H1 (cell line): ENCODE results near the gene NKD2. TPM values are rescaled to one million over a fixed set of nuclear protein-coding genes. Genes with fewer than 3 reads are reported as not detected.

Experiments used
- CTCF ChIA-PET: fragments of 300-600 bp; sonication (Branson Sonifier 250); formaldehyde crosslinking; loops from one replicate; lab custom pipeline; 2021; ENCODE audit not compliant: partially characterized antibody; lab: Charles Lee
- POLR2A ChIA-PET: fragments of 300-600 bp; sonication (Branson Sonifier 250); formaldehyde crosslinking; loops from one replicate; lab custom pipeline; 2021; ENCODE audit warnings: inconsistent platforms; ENCODE audit not compliant: partially characterized antibody; lab: Charles Lee
- DNase-seq, 2 experiments: peaks; one replicate each; pipeline versions ENCODE4 v3.0.0 to v3.0.0-alpha.2; 2010 to 2022; ENCODE audit warnings: low spot score in 2 of 2, low read depth in 1 of 2, mixed read lengths in 1 of 2
- FAIRE-seq: peaks from 2 replicates; lab custom pipeline; 2011; peaks lifted over from hg19 to GRCh38; lab: Jason Lieb, UNC
- H2AFZ ChIP-seq: 2 replicates; pipeline ENCODE4 v1.8.1; 2012; ENCODE audit warnings: low read length, inconsistent platforms
- H2AK5ac ChIP-seq: 2 replicates; pipeline ENCODE4 v1.6.1; 2013; ENCODE audit warnings: low read depth, low read length
- H2BK120ac ChIP-seq: replicated peaks from 2 replicates; pipeline ENCODE3; 2013; ENCODE audit warnings: low read depth, low read length, inconsistent platforms
- H2BK12ac ChIP-seq: 2 replicates; pipeline ENCODE4 v1.6.1; 2013; ENCODE audit warnings: low read depth, low read length
- H2BK15ac ChIP-seq: 2 replicates; pipeline ENCODE4 v1.6.1; 2013; ENCODE audit warnings: low read length
- H2BK20ac ChIP-seq: 2 replicates; pipeline ENCODE4 v1.6.1; 2013; ENCODE audit warnings: low read length
- H2BK5ac ChIP-seq: 2 replicates; pipeline ENCODE4 v1.6.1; 2013; ENCODE audit warnings: low read depth, low read length
- H3K14ac ChIP-seq: 2 replicates; pipeline ENCODE4 v1.6.1; 2013; ENCODE audit warnings: inconsistent platforms; ENCODE audit not compliant: insufficient read length
- H3K18ac ChIP-seq: 2 replicates; pipeline ENCODE4 v1.6.1; 2013; ENCODE audit warnings: low read length; ENCODE audit errors: extremely low read depth
- H3K23ac ChIP-seq: 2 replicates; pipeline ENCODE4 v1.6.1; 2013; ENCODE audit warnings: inconsistent platforms; ENCODE audit not compliant: insufficient read length
- H3K23me2 ChIP-seq: 2 replicates; pipeline ENCODE4 v1.6.1; 2013; ENCODE audit warnings: low read depth, low read length
- H3K27ac ChIP-seq: 2 replicates; pipeline ENCODE4 v1.6.1; 2011; ENCODE audit warnings: low read depth, low read length, inconsistent platforms
- H3K27me3 ChIP-seq, 4 experiments: replicated peaks in 1 of 4; 1 replicate in 1 of 4; 2 replicates in 3 of 4; pipeline versions ENCODE4 v1.6.1 to v1.8.1; 2011 to 2013; ENCODE audit warnings: low read length in 3 of 4, mild to moderate bottlenecking in 3 of 4, inconsistent platforms in 2 of 4, mixed read lengths in 2 of 4, moderate library complexity in 1 of 4; ENCODE audit not compliant: control insufficient read depth in 3 of 4, insufficient read depth in 3 of 4; ENCODE audit errors: extremely low read depth in 1 of 4
- H3K36me3 ChIP-seq, 4 experiments: 2 replicates each; pipeline versions ENCODE4 v1.6.1 to v1.8.1; 2011 to 2013; ENCODE audit warnings: mild to moderate bottlenecking in 4 of 4, low read length in 3 of 4, moderate library complexity in 2 of 4, control low read depth in 1 of 4, inconsistent platforms in 1 of 4; ENCODE audit not compliant: insufficient read depth in 4 of 4, control insufficient read depth in 2 of 4
- H3K4ac ChIP-seq: replicated peaks from 2 replicates; pipeline ENCODE3; 2013; ENCODE audit warnings: low read length, low read depth, mixed read lengths, inconsistent platforms; ENCODE audit not compliant: insufficient read length
- H3K4me1 ChIP-seq, 4 experiments: replicated peaks in 1 of 4; 1 replicate in 1 of 4; 2 replicates in 3 of 4; pipeline versions ENCODE4 v1.6.1 to v1.8.1; 2011 to 2013; ENCODE audit warnings: low read length in 3 of 4, inconsistent platforms in 2 of 4, mixed read lengths in 1 of 4; ENCODE audit not compliant: insufficient read depth in 4 of 4, control insufficient read depth in 3 of 4
- H3K4me2 ChIP-seq, 2 experiments: 2 replicates each; pipeline versions ENCODE4 v1.6.1 to v1.8.1; 2011 to 2013; ENCODE audit warnings: low read depth in 2 of 2, low read length in 2 of 2, control low read depth in 1 of 2, inconsistent platforms in 1 of 2, mild to moderate bottlenecking in 1 of 2; ENCODE audit not compliant: insufficient read depth in 1 of 2
- H3K4me3 ChIP-seq, 4 experiments: fragments of 200-600, 300-600 bp in 1 of 4; sonication (generic), shearing (Covaris generic), sonication (Bioruptor Twin) in 1 of 4; 2 replicates each; pipeline versions ENCODE4 v1.5.1 to v1.8.1; 2011 to 2016; ENCODE audit warnings: low read length in 4 of 4, low read depth in 3 of 4, control low read depth in 2 of 4, inconsistent platforms in 2 of 4, mild to moderate bottlenecking in 2 of 4, mixed read lengths in 1 of 4, moderate library complexity in 1 of 4; ENCODE audit not compliant: insufficient read depth in 2 of 4; ENCODE audit errors: extremely low read depth in 1 of 4
- H3K56ac ChIP-seq: replicated peaks from 2 replicates; pipeline ENCODE3; 2013; ENCODE audit warnings: low read depth, mild to moderate bottlenecking, mixed read lengths, low read length, inconsistent platforms; ENCODE audit not compliant: insufficient read length
- H3K79me1 ChIP-seq: 2 replicates; pipeline ENCODE4 v1.6.1; 2013; ENCODE audit warnings: low read depth, low read length, control low read depth
- H3K79me2 ChIP-seq, 2 experiments: 2 replicates each; pipeline versions ENCODE4 v1.6.1 to v1.8.1; 2012 to 2013; ENCODE audit warnings: low read length in 2 of 2, mild to moderate bottlenecking in 2 of 2, inconsistent platforms in 1 of 2; ENCODE audit not compliant: insufficient read depth in 2 of 2, control insufficient read depth in 1 of 2
- H3K9ac ChIP-seq, 4 experiments: replicated peaks in 1 of 4; 1 replicate in 1 of 4; 2 replicates in 3 of 4; pipeline versions ENCODE4 v1.6.1 to v1.8.1; 2011 to 2013; ENCODE audit warnings: low read depth in 3 of 4, low read length in 3 of 4, control low read depth in 2 of 4, mild to moderate bottlenecking in 2 of 4, moderate library complexity in 2 of 4, inconsistent platforms in 1 of 4; ENCODE audit errors: extremely low read depth in 1 of 4
- H3K9me3 ChIP-seq, 2 experiments: 2 replicates each; pipeline versions ENCODE4 v1.6.1 to v1.8.1; 2012 to 2013; ENCODE audit warnings: mild to moderate bottlenecking in 2 of 2, moderate library complexity in 2 of 2, control low read depth in 1 of 2, inconsistent platforms in 1 of 2, low read depth in 1 of 2, low read length in 1 of 2, mixed read lengths in 1 of 2; ENCODE audit not compliant: insufficient read depth in 2 of 2
- H4K20me1 ChIP-seq, 2 experiments: replicated peaks in 1 of 2; 2 replicates each; pipeline versions ENCODE3 to v1.8.1; 2011 to 2013; ENCODE audit warnings: inconsistent platforms in 2 of 2, low read length in 2 of 2, mild to moderate bottlenecking in 1 of 2; ENCODE audit not compliant: insufficient read depth in 2 of 2, control insufficient read depth in 1 of 2
- H4K5ac ChIP-seq: 2 replicates; pipeline ENCODE4 v1.6.1; 2013; ENCODE audit warnings: low read length, low read depth, mixed read lengths, inconsistent platforms; ENCODE audit not compliant: insufficient read length
- H4K8ac ChIP-seq: 2 replicates; pipeline ENCODE4 v1.8.0; 2013; ENCODE audit warnings: mild to moderate bottlenecking, moderate library complexity, low read length, inconsistent platforms; ENCODE audit not compliant: insufficient read depth; ENCODE audit errors: extremely low read depth
- H4K91ac ChIP-seq: replicated peaks from 2 replicates; pipeline ENCODE3; 2013; ENCODE audit warnings: low read length, mixed read lengths, inconsistent platforms; ENCODE audit not compliant: insufficient read length
- CBX5 ChIP-seq: fragments of 300-800, 300-1000 bp; sonication (generic); IDR thresholded peaks from 2 replicates; pipeline ENCODE4 v1.7.1; 2016; ENCODE audit warnings: antibody characterized with exemption, low read length, low read depth
- HDAC6 ChIP-seq: IDR thresholded peaks from one replicate; pipeline ENCODE4 v1.7.1; 2012; ENCODE audit warnings: low read depth, mild to moderate bottlenecking, inconsistent platforms, low read length, moderate library complexity
- KDM1A ChIP-seq: fragments of 200-600, 300-600 bp; sonication (generic); IDR thresholded peaks from 2 replicates; pipeline ENCODE4 v1.7.1; 2016; ENCODE audit warnings: mild to moderate bottlenecking, low read length, borderline replicate concordance
- RBBP5 ChIP-seq: IDR thresholded peaks from 2 replicates; pipeline ENCODE4 v1.7.1; 2012; ENCODE audit warnings: low read depth, mild to moderate bottlenecking, inconsistent platforms, low read length, moderate library complexity, borderline replicate concordance
- RNF2 ChIP-seq: fragments of 200-900, 300-1000 bp; sonication (generic); IDR thresholded peaks from 2 replicates; pipeline ENCODE4 v1.7.1; 2016; ENCODE audit warnings: borderline replicate concordance, low read depth, mild to moderate bottlenecking, antibody characterized with exemption, low read length; ENCODE audit not compliant: poor library complexity, severe bottlenecking; ENCODE audit errors: missing control alignments
- SIN3A ChIP-seq, 2 experiments: IDR thresholded peaks in 1 of 2; conservative IDR thresholded peaks in 1 of 2; 2 replicates each; pipeline ENCODE4 v1.6.1; 2011 to 2012; ENCODE audit warnings: low read length in 2 of 2, improper control_type of control experiment in 1 of 2, low read depth in 1 of 2, mild to moderate bottlenecking in 1 of 2
- SUZ12 ChIP-seq: fragments of 200-600 bp; sonication (generic); IDR thresholded peaks from 2 replicates; pipeline ENCODE4 v1.6.1; 2012; ENCODE audit warnings: mild to moderate bottlenecking, inconsistent platforms, low read length, moderate library complexity, mixed read lengths
- WGBS, 2 experiments: shearing (Covaris generic) in 1 of 2; methylation state at CpG; one replicate each; pipeline versions ENCODE4 v1.1.6 to v1.1.7; 2013 to 2015; ENCODE audit warnings: low lambda C conversion rate in 2 of 2, mixed read lengths in 2 of 2, inconsistent platforms in 1 of 2, low coverage in 1 of 2, missing lambda C conversion rate in 1 of 2; ENCODE audit not compliant: insufficient replicate concordance in 2 of 2, insufficient coverage in 1 of 2, insufficient read length in 1 of 2; ENCODE audit errors: extremely low coverage in 1 of 2, missing lambda C conversion rate in 1 of 2; 5-methylcytosine and 5-hydroxymethylcytosine counted together
- polyA plus RNA-seq, 7 experiments: library from polyadenylated mRNA; depleted of rRNA in 3 of 7; stranded (reverse) in 5 of 7; unstranded in 2 of 7; fragments of >200 nt in 5 of 7; fragments of 200-250 nt in 2 of 7; gene quantifications; 1 replicate in 5 of 7; 2 replicates in 1 of 7; 4 replicates in 1 of 7; pipeline versions ENCODE4 v1.2.1 to v1.2.3, GENCODE V29; 2011 to 2013; ENCODE audit warnings: missing spikeins in 2 of 7, mixed read lengths in 2 of 7
- total RNA-seq: library from RNA; stranded (reverse); fragmentation: NEBNext Ultra II Directional; extraction: Animal tissue kit (Norgen Biotek cat#: 25700); gene quantifications from 2 replicates; pipeline ENCODE4 v1.2.1, GENCODE V29; 2021

NKD2 gene
- total and polyA plus RNA-seq, 2 of the 8 experiments (the other 6 are each of a cell fraction or from before 2014, with no cell fraction given) = 5.5 to 7.9 TPM

- Histone ChIP-seq H4K5ac (no peak overlapping the region), H3K9me3 (no peaks in the 10 kb centered on the region), H3K36me3 (no peaks in the 10 kb centered on the region), H2BK15ac (no peak overlapping the region), H2BK120ac (no peak overlapping the region), H3K27me3 (peaks cover 4 to 26% (median 22%) of the 10 kb centered on the region in 4 experiments), H2BK5ac (no peak overlapping the region), H3K56ac (no peak overlapping the region), H4K20me1 (no peaks in the 10 kb centered on the region), H2AFZ (no peak overlapping the region), H4K91ac (no peak overlapping the region)
- no peak for DNase-seq
- CTCF ChIA-PET = interaction anchor here (1.1 to 2.2 kb wide), 3 partner anchors 10 to 77 kb away, joined by 6 to 8 read pairs (median 6); no protein-coding TSS in a partner anchor
- TF ChIP-seq RNF2 (no peak), RBBP5 (no peak), HDAC6 (no peak), SUZ12 (no peak), SIN3A (conservative IDR thresholded peaks at IDR 0.05 in 1 of 2, IDR thresholded peaks at IDR 0.05 in 1 of 2; ENCODE audit: low read depth in 1 of 2, low read length in 2 of 2) (no peak), KDM1A (no peak), CBX5 (no peak)
- TF ChIP-seq, all 59 proteins: peak for 0
- Histone ChIP-seq H2BK12ac (no peak overlapping the region), H3K4me1 (peaks cover 0 to 6% (median 2%) of the 10 kb centered on the region in 4 experiments; a peak in 4 of 7 replicates), H4K8ac (no peak overlapping the region), H3K4ac (no peak overlapping the region), H3K14ac (no peak overlapping the region), H3K18ac (no peak overlapping the region), H3K4me2 (no peak overlapping the region), H3K9ac (no peak overlapping the region), H3K27ac (no peak overlapping the region), H2BK20ac (no peak overlapping the region), H3K79me1 (no peaks in the 10 kb centered on the region), H3K79me2 (no peaks in the 10 kb centered on the region), H3K4me3 (no peak overlapping the region), H3K23ac (no peak overlapping the region), H2AK5ac (no peak overlapping the region), H3K23me2 (peaks cover 2% of the 10 kb centered on the region; the same call in 1 of the 2 replicates)
- 87% methylated on average over 9 of the region's 9 CpGs; no CpG with 5 or more reads in 1 of the 2 experiments for WGBS, 2 experiments
- POLR2A ChIA-PET = no interaction called here
- no peak for FAIRE-seq
Observed at GRCh38 chr5:1000329-1000728, 8.3 kb upstream of the NKD2 start.
